SK-N-MC (cell line): ENCODE results near the gene IPO5.

ENCODE experiments used
- EZH2 ChIP-seq: fragments of 200-600 bp; sonication (generic); IDR thresholded peaks from one replicate; pipeline ENCODE4 v1.6.1; 2017; ENCODE audit warnings: antibody characterized with exemption
- FOXP2 ChIP-seq: optimal IDR thresholded peaks from 2 replicates; pipeline ENCODE3; 2011; ENCODE audit warnings: mild to moderate bottlenecking, moderate library complexity; ENCODE audit not compliant: insufficient read depth; ENCODE audit errors: extremely low read length, control extremely low read depth
- POLR2AphosphoS5 ChIP-seq: IDR thresholded peaks from 2 replicates; pipeline ENCODE4 v1.6.1; 2012; ENCODE audit warnings: mild to moderate bottlenecking, low read depth, low read length, borderline replicate concordance

DNA sequence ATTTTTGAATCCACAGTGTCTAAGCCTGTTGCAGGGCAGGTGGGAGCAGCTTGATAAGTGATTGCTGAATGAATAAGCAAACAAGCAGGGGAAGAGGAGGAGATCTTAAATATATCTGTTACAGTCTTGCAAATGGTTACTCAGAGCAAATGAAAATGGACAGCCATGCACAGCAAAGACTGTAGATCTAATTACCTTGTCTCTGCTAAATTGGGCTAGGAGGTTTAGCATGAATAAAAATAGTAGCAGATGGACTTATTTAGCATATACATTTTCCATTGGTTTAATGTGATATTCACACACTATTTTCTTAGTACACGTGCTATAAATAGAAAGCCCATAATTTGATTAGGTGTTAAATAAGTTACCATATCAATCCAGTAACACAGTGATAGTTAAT lies 116.5 kb downstream of the IPO5 start:
- TF ChIP-seq FOXP2: no peak
- no peak for TF ChIP-seq EZH2
- no peak for TF ChIP-seq POLR2AphosphoS5
